Kidney (tissue), 14 donors: ENCODE results near the gene NOL6. TPM values are rescaled to one million over a fixed set of nuclear protein-coding genes. Genes with fewer than 3 reads are reported as not detected.

Source experiments
- DNase-seq, 5 donors: peaks; one replicate each; pipeline ENCODE4 v3.0.0-alpha.2; 2013 to 2020
- FAIRE-seq: peaks from 2 replicates; lab custom pipeline; 2012; peaks lifted over from hg19 to GRCh38; lab: Jason Lieb, UNC
- H3K27ac ChIP-seq, 2 donors: one replicate each; pipeline ENCODE4 v1.7.0; 2013; ENCODE audit warnings: low read depth in 2 of 2, low read length in 2 of 2, inconsistent platforms in 1 of 2
- H3K27me3 ChIP-seq: one replicate; pipeline ENCODE4 v1.7.1; 2013; ENCODE audit warnings: low read length, inconsistent platforms; ENCODE audit not compliant: control insufficient read depth, insufficient read depth
- H3K36me3 ChIP-seq, 3 donors: one replicate each; pipeline versions ENCODE4 v1.7.0 to v1.7.1; 2013; ENCODE audit warnings: low read length in 3 of 3, control low read depth in 1 of 3, inconsistent platforms in 1 of 3; ENCODE audit not compliant: insufficient read depth in 3 of 3, control insufficient read depth in 2 of 3
- H3K4me1 ChIP-seq, 3 donors: one replicate each; pipeline versions ENCODE4 v1.7.0 to v1.7.1; 2013; ENCODE audit warnings: low read length in 3 of 3, inconsistent platforms in 1 of 3, low read depth in 1 of 3; ENCODE audit not compliant: control insufficient read depth in 2 of 3, insufficient read depth in 2 of 3
- H3K4me3 ChIP-seq, 3 donors: one replicate each; pipeline versions ENCODE4 v1.7.0 to v1.8.1; 2013; ENCODE audit warnings: low read length in 3 of 3, control low read depth in 1 of 3, inconsistent platforms in 1 of 3
- H3K9ac ChIP-seq, 3 donors: one replicate each; pipeline versions ENCODE4 v1.7.0 to v1.7.1; 2013; ENCODE audit warnings: low read length in 3 of 3, control low read depth in 1 of 3, inconsistent platforms in 1 of 3
- H3K9me3 ChIP-seq, 3 donors: one replicate each; pipeline versions ENCODE4 v1.7.0 to v1.7.1; 2013; ENCODE audit warnings: low read length in 3 of 3, control low read depth in 1 of 3, inconsistent platforms in 1 of 3; ENCODE audit not compliant: control insufficient read depth in 2 of 3, insufficient read depth in 1 of 3
- intact Hi-C: fragments of 100-400 bp; cut with DNase I; formaldehyde crosslinking; loops from one replicate; pipeline ENCODE4 v1.11.1; 2022
- microRNA-seq: library from miRNA; unstranded; fragments of <30 nt; microRNA quantifications from one replicate; pipeline ENCODE4 v1.2.0, GENCODE V29; 2020
- polyA plus RNA-seq: library from polyadenylated mRNA; stranded (reverse); fragments of 350-450 nt; fragmentation: Illumina TruSeq; extraction: RNeasy Lipid Tissue Mini Kit (QIAGEN cat#74804); gene quantifications from one replicate; pipeline ENCODE4 v1.2.3, GENCODE V29; 2014; ENCODE audit warnings: low read depth, low replicate concordance; ENCODE audit not compliant: insufficient read depth
- total RNA-seq: library from RNA; stranded (reverse); fragmentation: NEBNext Ultra II Directional; extraction: Animal tissue kit (Norgen Biotek cat#: 25700); gene quantifications from one replicate; pipeline ENCODE4 v1.2.1, GENCODE V29; 2021
- TF ChIP-seq, protein P1 (sequence below): IDR thresholded peaks from 3 replicates; pipeline ENCODE4 v1.5.1; 2012; ENCODE audit warnings: mild to moderate bottlenecking, moderate library complexity, borderline replicate concordance; ENCODE audit not compliant: insufficient read depth; ENCODE audit errors: extremely low read depth
- donor health status: control.
- donor health status: control.
- donor health status: control.
- donor health status: control.
- donor health status: control.
- donor health status: DM: yes; HTN: yes; CAD: no.
- donor health status: Normal renal cell carcinoma (clear cell type).

Gene NOL6
- total and polyA plus RNA-seq, 2 donors from 2014 or later: 10.8 to 32.8 TPM

DNA sequence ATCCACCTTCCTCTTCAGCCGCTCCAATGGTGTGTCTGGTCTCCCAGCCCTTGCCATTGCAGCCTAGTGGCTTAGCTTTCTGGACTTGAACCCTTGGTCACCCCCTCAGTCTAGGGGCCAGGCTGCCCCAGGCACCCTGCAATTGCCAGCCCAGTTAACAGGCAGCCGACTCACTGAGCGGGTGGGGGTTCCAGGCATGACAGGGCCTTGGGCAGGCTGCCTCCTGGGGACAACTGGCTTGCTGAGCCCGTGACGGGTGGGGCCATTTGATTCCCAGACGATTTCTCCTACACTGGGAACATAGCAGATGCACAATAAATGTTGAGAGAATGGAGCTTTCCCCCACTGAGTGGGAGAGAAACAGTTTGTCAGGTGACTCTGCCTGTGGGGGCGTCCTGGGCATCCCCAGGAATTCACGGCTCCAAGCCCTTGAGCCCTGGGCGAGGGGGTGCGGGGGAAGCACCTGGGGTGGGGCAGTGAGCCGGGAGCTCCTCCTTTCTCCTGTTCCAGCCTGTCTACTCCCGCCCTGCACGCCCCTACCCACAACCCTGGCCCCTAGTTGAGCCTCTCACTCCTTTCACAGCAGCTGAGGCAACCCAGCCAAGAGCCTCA, 58.7 kb downstream of the NOL6 start:
- FAIRE-seq (no peak), DNase-seq (no peak)
- Histone ChIP-seq H3K9ac (no peak overlapping the region), H3K36me3 (no peaks in the 10 kb centered on the region), H3K4me1 (peaks cover 0 to 8% (median 0%) of the 10 kb centered on the region in 3 donors), H3K4me3 (no peak overlapping the region), H3K9me3 (no peaks in the 10 kb centered on the region), H3K27me3 (no peaks in the 10 kb centered on the region), H3K27ac (no peak overlapping the region)
- intact Hi-C loops: no loop called here
- TF ChIP-seq, protein P1, sequence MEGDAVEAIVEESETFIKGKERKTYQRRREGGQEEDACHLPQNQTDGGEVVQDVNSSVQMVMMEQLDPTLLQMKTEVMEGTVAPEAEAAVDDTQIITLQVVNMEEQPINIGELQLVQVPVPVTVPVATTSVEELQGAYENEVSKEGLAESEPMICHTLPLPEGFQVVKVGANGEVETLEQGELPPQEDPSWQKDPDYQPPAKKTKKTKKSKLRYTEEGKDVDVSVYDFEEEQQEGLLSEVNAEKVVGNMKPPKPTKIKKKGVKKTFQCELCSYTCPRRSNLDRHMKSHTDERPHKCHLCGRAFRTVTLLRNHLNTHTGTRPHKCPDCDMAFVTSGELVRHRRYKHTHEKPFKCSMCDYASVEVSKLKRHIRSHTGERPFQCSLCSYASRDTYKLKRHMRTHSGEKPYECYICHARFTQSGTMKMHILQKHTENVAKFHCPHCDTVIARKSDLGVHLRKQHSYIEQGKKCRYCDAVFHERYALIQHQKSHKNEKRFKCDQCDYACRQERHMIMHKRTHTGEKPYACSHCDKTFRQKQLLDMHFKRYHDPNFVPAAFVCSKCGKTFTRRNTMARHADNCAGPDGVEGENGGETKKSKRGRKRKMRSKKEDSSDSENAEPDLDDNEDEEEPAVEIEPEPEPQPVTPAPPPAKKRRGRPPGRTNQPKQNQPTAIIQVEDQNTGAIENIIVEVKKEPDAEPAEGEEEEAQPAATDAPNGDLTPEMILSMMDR: no peak

DNA sequence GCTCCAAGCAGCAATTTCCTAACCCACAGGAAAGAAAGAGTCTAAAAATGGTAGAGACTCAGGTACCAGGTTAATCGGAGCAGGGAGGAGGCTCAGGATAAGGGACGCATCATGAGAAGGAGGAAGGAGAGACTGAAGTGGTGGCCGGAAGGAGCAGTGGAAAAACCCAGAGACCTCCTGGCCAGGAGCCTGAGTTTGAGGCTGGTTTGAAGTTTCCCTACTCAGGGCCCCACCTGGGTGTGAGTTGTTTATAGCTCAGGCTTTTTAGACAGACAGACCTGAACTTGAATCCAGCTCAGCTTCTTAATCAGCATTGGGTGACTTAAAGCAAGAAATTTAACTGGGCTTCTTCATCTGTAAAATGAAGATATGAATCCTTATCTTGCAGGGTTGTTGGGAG, 59.5 kb downstream of the NOL6 start:
- Histone ChIP-seq H3K36me3 (no peaks in the 10 kb centered on the region), H3K9ac (no peak overlapping the region), H3K4me3 (no peak overlapping the region), H3K4me1 (peaks cover 0 to 8% (median 0%) of the 10 kb centered on the region in 3 donors), H3K9me3 (no peaks in the 10 kb centered on the region), H3K27me3 (no peaks in the 10 kb centered on the region), H3K27ac (no peak overlapping the region)
- DNase-seq (no peak), FAIRE-seq (no peak)
- TF ChIP-seq, protein P1: no peak
- intact Hi-C loops: no loop called here

Small RNAs within 50 kb of the gene (microRNA-seq; reads per million reads assigned to microRNA genes)
- gene MIR6851: not detected

Other genes starting within 250 kb of the NOL6 start
- gene SPINK4, start 233.8 kb downstream of the NOL6 start, total RNA-seq: not detected
- not detected for gene SPINK4, start 233.8 kb downstream of the NOL6 start, polyA plus RNA-seq
- 134 TPM for gene BAG1, start 209.2 kb downstream of the NOL6 start, total RNA-seq
- 268 TPM for gene BAG1, start 209.2 kb downstream of the NOL6 start, polyA plus RNA-seq
- gene CHMP5, start 208.9 kb downstream of the NOL6 start, total RNA-seq: 65.2 TPM
- 100 TPM for gene CHMP5, start 208.9 kb downstream of the NOL6 start, polyA plus RNA-seq
- 46.3 TPM for gene NFX1, start 183.4 kb downstream of the NOL6 start, total RNA-seq
- 12.2 TPM for gene NFX1, start 183.4 kb downstream of the NOL6 start, polyA plus RNA-seq
- gene AQP7, start 71.4 kb downstream of the NOL6 start, total RNA-seq: 11.9 TPM
- 45.3 TPM for gene AQP7, start 71.4 kb downstream of the NOL6 start, polyA plus RNA-seq
- 135 TPM for gene AQP3, start 26.3 kb downstream of the NOL6 start, total RNA-seq
- 401 TPM for gene AQP3, start 26.3 kb downstream of the NOL6 start, polyA plus RNA-seq
- 0.72 TPM for gene ANKRD18B, start 50.3 kb upstream of the NOL6 start, total RNA-seq
- gene ANKRD18B, start 50.3 kb upstream of the NOL6 start, polyA plus RNA-seq: not detected